Left renal pelvis (tissue), 4 donors: ENCODE data around the gene GNAQ. TPM values are rescaled to one million over a fixed set of nuclear protein-coding genes. Genes with fewer than 3 reads are reported as not detected.

Experiments
- DNase-seq, 4 donors: peaks; one replicate each; pipeline ENCODE4 v3.0.0-alpha.2; 2013; ENCODE audit warnings: low read depth in 4 of 4, low spot score in 3 of 4
- polyA plus RNA-seq, 4 donors: library from polyadenylated mRNA; unstranded; fragments of 120-200 nt; gene quantifications; one replicate each; pipeline ENCODE4 v1.2.1, GENCODE V29; 2013; ENCODE audit not compliant: insufficient read length in 4 of 4

The GNAQ gene
- polyA plus RNA-seq, 4 donors: 60.6 to 75.1 (median 62.3) TPM

DNA sequence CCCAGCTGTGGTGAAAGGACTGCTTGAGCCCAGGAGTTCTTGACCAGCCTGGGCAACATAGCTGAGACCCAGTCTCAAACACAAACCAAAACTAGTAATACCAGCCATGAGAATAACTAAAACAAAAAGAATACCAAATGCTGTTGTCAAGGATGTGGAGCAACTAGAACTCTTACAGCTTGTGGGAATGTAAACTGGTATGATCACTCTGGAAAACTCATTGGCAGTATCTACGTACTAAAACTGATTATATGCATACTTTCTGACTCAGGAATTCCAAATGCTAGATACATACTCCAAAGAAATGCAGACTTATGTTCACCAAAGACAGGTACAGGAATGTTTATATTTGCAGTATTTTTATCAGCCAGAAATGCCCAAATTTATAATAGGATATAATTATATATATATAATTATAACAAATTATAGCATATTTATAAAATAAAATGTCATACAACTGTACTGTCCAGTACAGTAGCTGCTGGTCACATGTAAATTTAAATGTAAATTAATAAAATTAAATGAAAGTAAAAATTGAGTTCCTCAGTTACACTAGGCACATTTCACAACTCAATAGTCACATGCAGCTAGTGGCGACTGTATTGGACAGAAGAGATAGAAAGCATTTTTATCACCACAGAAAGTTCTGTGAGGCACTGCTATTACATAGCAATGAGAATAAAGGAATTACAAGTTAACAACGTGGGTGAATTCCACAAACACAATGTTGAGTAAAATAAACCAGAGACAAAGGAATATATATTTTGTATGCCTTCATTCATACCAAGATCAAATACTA lies 118.5 kb downstream of the GNAQ start:
- no peak for DNase-seq

DNA sequence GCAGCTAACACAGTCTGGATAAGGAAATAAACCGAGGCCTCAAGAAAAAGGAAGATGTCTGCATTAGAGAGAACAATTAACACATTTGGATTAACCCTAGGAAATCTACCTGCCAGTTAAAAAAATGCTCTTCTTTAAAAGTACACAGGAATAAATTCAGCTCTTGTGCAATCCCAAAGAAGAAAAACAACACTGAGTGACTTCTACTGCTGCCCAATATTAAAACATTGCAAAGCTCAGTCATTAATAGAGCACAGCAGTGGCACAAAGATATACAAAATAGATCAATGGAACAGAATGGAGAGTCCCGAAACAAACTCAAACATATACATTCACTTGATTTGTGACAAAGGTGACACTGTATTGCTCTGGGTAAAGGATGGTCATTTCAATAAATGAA lies 119.7 kb downstream of the GNAQ start:
- no peak for DNase-seq

DNA sequence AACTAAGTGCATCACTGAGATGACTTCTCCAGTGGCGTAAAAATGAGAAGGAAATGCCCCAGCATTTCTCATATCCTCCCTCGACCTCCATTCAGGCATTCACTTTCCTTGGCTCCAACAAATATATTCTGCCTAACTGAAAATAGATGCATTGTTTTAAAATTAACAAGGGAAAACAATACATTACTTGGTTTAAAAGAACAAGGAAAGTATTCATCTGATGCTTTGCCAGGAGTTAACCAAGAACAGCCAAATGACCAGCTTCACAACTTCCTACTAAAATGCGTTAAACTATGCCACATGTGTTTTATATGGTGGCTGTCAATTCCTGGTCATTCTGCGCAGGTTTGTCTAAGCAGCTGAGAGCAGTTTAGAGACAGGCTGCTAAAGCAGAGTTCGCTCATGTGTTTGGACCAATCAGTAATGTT lies 121.4 kb downstream of the GNAQ start:
- no peak for DNase-seq

DNA sequence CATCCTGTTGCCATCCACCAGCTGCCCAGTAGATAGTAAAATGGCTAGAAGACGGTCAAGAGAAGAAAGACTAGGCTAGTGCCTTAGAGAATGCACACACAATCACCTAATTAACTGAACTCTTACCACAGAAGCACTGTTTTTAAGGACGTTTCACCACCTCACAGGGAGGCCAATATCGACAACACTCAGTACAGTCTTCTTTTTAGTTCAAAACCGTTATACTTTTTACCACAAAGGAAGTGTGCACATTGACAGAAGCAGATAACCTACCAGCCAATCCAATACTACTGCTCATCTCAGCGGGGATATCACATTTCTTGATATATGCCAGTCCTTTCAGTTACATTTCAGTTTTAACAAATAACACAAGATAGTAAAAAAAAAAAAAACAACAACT lies 122.3 kb downstream of the GNAQ start:
- DNase-seq: no peak

DNA sequence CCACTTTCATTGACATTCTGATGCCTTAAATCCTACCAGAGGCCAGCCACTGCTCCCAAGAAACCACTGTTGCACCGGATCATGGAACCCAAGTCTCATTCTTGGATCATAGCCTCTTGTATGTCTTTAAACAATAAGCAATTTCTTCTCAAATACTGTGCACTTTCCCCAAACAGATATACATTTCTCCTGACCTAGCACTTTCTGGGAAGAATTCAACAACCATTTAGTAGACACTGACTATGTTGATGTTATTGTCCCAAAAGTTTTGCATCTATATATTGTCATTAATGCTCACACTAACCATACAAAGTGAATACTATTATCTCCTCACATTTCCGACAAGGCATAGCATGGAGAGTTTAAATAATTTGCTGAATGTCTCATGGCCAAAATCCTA lies 123.3 kb downstream of the GNAQ start:
- DNase-seq: no peak

DNA sequence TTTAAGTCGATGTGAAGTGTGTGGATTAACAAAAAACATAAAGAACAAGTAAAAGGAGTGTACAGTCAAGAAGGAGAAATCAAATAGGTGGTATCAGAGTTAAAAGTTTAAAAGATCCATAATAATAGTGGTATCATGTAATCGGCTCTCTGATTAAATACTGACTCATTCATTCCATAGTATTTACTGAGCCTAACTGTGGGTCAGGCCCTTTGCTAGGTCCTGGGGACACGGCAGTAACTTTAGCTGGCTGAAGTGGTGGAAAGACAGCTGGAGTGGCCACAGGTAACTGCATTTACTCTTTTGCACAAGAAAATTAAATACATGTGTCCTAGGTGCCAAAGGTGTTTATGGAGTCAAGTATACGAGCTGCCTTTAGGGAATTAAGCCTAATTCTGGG lies 124.0 kb downstream of the GNAQ start:
- no peak for DNase-seq

DNA sequence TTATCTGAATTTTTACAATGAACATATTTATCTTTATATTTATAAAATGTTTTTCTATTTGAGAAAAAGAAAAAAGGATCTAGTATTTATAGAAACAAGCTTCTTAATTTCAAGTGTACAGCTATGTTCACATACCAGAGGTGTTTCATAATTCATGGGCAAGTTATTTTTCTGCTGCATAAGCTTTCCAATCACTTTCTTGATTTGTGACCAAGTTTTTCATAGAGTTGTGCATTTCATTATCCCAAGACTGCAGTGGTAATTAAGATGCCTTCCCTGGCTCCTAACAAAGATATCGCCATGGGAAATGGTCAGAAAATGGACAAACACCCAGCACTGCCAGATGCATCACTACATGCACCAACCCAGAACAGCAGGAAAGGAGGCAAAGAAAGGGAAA lies 124.6 kb downstream of the GNAQ start:
- no peak for DNase-seq

DNA sequence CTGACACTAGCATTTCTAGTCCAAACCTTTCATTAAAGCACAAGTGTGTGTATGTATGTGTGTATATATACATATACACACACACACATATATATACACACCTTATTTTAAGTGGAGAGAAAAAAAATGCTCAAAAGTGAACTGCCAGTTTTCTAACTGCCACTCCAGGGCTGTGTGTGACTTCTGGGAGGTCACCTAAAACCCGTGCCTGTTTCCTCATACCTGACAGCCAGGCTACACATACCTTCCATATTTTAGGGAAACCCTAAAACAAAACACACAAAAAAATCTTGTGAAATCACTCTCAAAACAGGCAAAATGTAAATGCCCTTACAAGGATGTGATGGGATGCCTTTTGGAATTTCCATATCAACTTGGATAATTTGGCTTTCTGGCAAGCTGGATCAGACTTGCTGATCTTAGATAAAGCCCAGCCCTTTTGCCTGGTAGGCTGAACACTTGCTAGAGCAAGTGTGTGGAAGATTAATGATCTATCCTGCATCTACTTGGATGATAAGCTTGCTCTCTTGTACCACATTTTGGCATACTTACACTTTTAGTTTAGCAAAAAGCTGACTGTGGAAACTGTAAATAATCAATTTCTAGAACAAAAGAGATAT lies 127.8 kb downstream of the GNAQ start:
- DNase-seq: no peak

DNA sequence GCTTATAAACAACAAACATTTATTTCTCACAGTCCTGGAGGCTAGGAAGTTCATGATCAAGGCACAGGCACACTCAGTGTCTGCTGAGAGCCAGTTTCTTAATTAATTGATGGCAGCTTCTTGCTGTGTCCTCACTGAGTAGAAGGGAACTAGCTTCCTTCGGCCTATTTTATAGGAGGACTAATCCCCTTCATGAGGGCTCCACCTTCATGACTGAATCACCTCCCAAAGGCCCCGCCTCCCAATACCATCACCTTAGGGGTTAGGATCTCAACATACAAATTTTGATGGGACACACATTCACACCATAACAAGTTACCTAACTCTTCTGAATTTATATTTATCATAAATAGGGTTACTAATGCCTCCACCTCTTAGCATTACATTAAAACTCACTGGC lies 129.8 kb downstream of the GNAQ start:
- no peak for DNase-seq

DNA sequence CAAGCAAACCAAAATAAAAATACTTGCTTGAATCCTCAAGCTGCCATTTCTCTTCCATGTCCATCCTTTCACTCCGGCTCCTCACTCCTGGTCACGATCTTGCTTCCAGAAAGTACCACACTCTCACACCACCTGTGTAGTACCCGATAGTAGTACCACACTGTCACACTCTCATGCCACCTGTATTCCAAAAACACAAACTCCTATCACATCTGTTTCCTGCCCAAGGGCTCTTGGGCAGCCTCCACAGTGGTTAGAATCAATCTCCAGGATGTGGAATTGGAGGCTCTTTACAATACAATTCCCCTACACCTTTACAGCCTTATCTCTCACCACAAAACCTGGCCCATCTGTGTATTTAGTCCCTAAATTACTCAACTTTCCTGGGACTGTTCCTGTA lies 130.6 kb downstream of the GNAQ start:
- DNase-seq: no peak

DNA sequence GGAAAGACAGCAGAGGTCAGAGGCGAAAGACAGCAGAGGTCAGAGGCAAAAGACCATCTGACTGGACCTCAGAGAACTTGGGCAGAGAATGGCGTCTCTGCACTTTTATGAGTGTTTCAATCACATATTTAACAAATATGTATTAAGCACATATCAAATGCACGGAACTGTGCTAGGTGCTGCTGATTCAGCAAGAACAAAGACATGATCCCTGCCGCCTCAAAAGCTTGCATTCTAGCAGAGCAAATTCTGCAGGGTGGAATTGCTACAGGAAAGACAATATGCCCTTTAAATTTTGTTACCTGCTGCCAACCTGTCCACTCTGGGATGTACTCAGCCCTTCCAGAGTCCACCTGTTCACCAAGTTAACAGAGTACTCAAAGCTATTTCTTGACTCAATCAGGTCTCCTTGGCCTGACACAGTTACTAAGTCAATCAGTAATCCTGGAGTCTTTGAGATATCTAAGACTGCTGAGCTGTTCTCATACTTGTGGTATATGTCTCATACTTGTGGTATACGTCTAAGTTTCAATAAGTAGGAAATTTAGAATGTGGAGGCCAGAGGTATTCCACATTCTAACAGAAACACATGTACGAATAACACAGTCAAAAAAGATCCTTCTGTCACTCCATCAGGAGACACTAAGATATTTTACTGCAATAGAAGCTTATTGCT lies 131.8 kb downstream of the GNAQ start:
- no peak for DNase-seq

DNA sequence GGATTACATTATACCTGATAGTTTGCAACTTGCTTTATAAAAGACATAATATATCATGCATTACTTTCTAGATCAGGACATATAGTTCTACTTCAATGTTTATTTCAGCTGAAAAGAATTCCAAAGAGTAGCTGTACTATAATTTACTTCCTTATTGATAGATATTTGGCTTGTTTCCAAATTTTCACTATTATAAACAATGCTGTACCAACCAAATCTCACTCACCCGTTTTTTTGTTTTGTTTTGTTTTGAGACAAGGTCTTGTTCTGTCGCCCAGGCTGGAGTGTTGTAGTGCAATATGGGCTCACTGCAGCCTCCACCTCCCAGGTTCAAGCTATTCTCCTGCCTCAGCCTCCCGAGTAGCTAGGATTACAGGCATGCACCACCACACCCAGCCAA lies 132.7 kb downstream of the GNAQ start:
- DNase-seq: no peak

DNA sequence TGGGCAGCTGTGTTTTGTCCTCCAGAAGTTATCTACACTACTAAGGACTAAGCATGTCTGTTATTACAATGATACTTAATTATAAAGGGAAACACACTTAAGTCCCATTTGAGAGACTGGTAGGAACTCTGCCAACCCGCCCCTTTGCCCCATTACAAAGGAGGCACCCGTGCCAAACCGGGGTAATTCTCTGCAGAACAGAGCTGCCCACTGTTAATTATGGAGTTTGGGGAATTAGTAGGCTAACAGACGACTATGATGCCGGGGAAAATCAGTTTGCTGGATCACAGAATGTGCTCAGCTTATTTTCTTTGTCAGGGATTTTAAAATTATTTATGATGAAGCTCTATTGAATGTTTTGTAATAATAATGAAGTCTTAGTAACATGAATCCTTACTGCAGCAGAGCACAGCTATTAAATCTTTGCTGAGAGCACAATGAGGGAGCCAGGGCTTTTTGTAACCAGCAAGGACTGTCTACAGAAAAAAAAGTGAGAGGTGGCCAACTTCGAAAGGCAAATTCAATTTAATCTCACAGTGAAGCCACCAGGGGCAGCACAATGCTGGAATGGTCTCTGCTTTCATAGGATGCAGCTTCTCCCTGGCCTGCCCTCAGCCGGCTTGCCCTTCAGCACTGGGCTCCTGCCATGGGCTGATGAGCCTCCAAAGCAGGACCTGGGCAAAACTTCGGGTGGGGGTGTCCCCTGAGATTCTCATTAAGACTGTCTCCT lies 134.5 kb downstream of the GNAQ start:
- no peak for DNase-seq

DNA sequence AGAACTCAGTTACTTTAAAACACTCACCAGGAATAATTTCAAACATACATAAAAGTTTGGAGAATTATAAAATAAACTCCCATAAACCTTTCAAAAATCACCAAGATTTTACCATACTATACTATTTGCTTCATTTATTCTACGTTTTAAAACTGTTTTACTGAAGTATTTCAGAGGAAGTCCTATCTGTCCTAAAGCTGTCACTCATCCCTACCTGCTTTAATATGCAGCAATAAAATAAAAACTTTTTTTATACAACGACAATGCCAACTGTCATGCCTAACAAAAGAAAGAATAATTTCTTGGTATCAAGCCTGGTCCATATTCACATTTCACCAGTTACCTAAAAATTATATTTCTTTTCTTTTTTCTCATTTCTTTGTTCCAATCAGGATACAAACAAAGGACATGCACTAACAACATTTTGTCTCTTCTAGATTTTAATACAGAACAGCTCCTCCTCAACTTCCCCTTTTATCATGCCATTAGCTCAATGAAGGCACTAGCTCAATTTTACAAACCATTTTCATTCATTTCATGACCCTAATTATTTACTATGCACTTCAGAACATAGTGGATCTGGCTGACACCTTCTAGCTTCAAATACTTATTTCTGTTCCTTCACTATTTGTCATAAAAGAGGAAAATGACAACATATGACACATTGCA lies 135.2 kb downstream of the GNAQ start:
- DNase-seq: no peak

DNA sequence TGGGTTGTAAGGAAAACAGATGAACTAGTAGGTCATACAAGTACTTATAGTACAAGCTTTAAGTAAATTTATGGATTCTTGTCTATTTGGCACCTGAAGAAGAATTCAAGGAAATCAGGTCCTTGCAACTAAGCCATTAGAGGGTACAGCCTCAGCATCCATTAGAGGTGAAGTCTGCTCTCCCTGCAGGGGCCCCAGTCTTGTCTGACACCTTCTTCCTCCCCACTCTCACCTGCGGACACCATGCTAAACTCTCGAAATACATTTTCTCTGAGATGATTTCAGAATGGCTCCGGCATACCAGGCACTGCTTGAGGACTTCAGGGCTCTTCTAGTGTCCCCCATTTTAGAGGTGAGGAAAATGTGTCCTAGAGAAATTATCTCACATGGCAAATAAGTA lies 137.9 kb downstream of the GNAQ start:
- no peak for DNase-seq

DNA sequence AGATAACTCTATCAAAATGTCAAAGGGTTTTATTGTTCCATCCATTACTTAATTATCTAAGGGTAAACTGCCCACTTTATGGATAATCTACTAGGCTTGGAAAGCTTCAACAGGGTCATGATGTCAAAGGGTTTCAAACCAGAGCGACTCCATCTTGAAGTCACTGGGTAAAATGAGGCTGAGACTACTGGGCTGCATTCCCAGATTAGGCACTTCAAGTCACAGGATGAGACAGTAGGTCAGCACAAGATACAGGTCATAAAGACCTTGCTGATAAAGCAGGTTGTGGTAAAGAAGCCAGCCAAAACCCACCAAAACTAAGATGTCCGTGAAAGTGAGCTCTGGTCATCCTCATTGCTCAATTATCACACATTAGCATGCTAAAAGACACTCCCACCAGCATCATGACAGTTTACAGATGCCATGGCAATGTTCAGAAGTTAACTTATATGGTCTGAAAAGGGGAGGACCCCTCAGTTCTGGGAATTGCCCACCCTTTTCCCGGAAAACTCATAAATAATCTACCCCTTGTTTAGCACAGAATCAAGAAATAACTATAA lies 138.6 kb downstream of the GNAQ start:
- DNase-seq: no peak

DNA sequence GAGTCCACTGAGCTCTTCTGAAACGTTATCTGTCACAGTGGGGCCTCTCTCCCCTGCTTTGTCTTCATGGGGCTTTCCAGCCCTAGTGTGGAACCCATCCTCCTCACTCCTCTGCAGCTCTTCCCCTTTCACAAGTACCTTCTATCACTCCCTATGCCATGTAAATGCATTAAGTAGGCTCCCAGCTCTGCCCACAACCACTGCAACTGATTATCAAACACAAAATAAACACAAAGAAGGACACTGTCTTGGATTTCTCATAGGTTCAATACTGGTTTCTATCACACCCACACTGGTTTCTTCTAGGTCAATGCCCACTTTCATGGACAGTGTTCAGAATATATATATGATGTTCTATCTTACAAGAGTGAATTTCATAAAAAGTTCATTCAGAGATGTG lies 139.4 kb downstream of the GNAQ start:
- DNase-seq: no peak

DNA sequence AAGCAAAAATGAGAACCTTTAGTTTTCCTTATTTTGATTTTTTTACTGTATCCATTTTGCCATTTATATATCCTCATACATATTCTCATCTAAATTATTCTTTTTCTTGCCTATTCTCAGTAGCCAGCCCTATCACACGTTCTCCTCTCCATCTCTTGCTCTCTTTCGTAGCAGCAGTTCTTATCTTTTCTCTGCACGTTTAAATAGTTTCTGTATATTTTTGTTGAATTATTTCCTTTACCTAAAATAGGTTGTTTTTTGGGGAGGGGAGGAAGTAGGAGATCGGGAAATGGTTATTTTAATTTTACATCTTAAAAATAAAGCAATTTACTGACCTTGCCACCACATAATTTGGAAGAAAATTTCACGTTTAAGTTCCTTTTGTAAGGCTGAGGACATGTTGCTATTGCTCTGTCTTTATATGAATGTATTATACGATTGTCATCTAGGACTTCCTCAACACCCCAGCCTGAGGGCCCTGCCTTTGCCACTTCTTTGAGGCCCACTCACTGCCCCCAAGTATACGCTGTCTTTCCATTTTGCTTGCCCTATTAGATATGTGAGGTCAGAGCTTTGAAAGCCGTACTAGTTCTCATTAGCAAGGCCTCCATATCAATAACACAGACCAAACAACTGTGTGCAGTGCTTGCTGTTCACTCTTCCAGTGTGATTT lies 140.3 kb downstream of the GNAQ start:
- DNase-seq: no peak

DNA sequence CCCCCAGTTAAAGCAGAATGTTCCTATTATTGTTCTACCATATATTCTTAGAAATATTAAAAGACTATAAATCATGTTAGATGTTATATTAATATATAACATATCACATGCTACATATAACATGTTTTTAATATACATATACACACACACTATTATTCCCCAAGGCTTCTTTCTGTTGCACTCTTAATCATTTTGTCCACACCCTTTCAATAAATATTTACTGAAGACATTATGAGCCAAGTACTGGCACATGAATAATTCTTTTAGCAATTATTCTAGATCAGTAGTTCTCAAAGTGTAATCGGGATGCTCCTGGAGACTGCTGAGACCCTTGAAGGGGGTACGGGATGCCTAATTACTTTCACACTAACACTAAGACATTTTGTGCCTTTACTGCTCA lies 143.9 kb downstream of the GNAQ start:
- no peak for DNase-seq

DNA sequence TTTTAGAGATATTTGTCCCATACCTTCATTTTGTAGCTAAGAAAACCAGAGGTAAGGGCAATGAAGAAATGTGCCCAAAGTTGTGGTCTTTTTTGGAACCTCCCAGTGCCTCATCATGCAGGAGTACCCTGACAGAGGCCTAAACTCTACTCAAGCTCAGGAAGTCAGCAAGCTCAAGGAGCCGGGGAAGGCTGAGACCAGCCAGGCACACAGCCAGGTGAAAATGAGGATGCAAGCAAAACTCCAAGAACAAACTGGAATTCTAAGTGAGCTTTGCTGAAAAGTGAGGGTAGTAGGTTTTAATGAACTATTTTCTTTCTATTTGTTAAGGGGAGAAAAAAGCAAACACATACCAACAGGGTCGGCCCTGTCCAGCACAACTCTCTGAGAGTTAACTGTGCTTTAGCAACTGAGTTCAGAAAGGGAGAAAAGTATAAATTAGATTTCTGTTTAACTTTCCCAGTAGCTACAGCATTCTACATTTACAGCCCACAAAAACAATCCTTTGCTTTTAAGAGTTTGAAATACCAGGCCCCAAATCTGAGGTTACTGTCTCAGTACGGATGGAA lies 146.4 kb downstream of the GNAQ start:
- DNase-seq: no peak
